ENCODE results near the gene FLII.

Gene FLII

GRCh38 chr17:18260332-18261145, 2.0 kb upstream of the FLII start, which contains the start of gene MIEF2 (continued):
- no peak for TF ChIP-seq ZNF311 (tag by site-specific recombination; IDR thresholded peaks at IDR 0.05; ENCODE audit: borderline replicate concordance)
- TF ChIP-seq, protein P1, sequence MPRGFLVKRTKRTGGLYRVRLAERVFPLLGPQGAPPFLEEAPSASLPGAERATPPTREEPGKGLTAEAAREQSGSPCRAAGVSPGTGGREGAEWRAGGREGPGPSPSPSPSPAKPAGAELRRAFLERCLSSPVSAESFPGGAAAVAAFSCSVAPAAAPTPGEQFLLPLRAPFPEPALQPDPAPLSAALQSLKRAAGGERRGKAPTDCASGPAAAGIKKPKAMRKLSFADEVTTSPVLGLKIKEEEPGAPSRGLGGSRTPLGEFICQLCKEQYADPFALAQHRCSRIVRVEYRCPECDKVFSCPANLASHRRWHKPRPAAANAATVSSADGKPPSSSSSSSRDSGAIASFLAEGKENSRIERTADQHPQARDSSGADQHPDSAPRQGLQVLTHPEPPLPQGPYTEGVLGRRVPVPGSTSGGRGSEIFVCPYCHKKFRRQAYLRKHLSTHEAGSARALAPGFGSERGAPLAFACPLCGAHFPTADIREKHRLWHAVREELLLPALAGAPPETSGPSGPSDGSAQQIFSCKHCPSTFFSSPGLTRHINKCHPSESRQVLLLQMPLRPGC (tag by site-specific recombination; IDR thresholded peaks at IDR 0.05), result 0 out of 2 replicates have a peak, but pooled peaks have one; percentile 4
- no peak for TF ChIP-seq ZNF366 (tag by site-specific recombination; conservative IDR thresholded peaks at IDR 0.05)
- TF ChIP-seq SALL2 (tag by site-specific recombination; IDR thresholded peaks at IDR 0.05; ENCODE audit: borderline replicate concordance), result no peak
- peak; percentile 80 for TF ChIP-seq ZIC2 (tag by site-specific recombination; IDR thresholded peaks at IDR 0.05)
- TF ChIP-seq, protein P2, sequence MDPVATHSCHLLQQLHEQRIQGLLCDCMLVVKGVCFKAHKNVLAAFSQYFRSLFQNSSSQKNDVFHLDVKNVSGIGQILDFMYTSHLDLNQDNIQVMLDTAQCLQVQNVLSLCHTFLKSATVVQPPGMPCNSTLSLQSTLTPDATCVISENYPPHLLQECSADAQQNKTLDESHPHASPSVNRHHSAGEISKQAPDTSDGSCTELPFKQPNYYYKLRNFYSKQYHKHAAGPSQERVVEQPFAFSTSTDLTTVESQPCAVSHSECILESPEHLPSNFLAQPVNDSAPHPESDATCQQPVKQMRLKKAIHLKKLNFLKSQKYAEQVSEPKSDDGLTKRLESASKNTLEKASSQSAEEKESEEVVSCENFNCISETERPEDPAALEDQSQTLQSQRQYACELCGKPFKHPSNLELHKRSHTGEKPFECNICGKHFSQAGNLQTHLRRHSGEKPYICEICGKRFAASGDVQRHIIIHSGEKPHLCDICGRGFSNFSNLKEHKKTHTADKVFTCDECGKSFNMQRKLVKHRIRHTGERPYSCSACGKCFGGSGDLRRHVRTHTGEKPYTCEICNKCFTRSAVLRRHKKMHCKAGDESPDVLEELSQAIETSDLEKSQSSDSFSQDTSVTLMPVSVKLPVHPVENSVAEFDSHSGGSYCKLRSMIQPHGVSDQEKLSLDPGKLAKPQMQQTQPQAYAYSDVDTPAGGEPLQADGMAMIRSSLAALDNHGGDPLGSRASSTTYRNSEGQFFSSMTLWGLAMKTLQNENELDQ (tag by site-specific recombination; IDR thresholded peaks at IDR 0.05; ENCODE audit: low read depth), result no peak
- peak; percentile 71 for TF ChIP-seq KLF8 (tag by site-specific recombination; IDR thresholded peaks at IDR 0.05)
- no peak for TF ChIP-seq SETDB1 (IDR thresholded peaks at IDR 0.05; ENCODE audit: insufficient read length, low read length)
- TF ChIP-seq MZF1 (tag by site-specific recombination; IDR thresholded peaks at IDR 0.05; ENCODE audit: borderline replicate concordance), result no peak
- TF ChIP-seq, protein P3, sequence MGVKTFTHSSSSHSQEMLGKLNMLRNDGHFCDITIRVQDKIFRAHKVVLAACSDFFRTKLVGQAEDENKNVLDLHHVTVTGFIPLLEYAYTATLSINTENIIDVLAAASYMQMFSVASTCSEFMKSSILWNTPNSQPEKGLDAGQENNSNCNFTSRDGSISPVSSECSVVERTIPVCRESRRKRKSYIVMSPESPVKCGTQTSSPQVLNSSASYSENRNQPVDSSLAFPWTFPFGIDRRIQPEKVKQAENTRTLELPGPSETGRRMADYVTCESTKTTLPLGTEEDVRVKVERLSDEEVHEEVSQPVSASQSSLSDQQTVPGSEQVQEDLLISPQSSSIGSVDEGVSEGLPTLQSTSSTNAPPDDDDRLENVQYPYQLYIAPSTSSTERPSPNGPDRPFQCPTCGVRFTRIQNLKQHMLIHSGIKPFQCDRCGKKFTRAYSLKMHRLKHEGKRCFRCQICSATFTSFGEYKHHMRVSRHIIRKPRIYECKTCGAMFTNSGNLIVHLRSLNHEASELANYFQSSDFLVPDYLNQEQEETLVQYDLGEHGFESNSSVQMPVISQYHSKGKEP (tag by site-specific recombination; IDR thresholded peaks at IDR 0.05), result no peak
- TF ChIP-seq ZNF707 (tag by site-specific recombination; IDR thresholded peaks at IDR 0.05), result no peak
- TF ChIP-seq ZNF169 (tag by site-specific recombination; IDR thresholded peaks at IDR 0.05), result no peak
- TF ChIP-seq ZSCAN23 (tag by site-specific recombination; IDR thresholded peaks at IDR 0.05), result no peak
- TF ChIP-seq ZNF777 (tag by site-specific recombination; IDR thresholded peaks at IDR 0.05; ENCODE audit: borderline replicate concordance), result peak; percentile 90; the same call in 1 of the 2 replicates
- TF ChIP-seq ZNF621 (tag by site-specific recombination; IDR thresholded peaks at IDR 0.05), result no peak
- peak; percentile 100 for TF ChIP-seq ZBTB20 (tag by site-specific recombination; IDR thresholded peaks at IDR 0.05)
- no peak for TF ChIP-seq ZBTB1 (tag by site-specific recombination; IDR thresholded peaks at IDR 0.05)
- TF ChIP-seq KLF1 (tag by site-specific recombination; IDR thresholded peaks at IDR 0.05), result peak; percentile 86
- TF ChIP-seq ZNF555 (tag by site-specific recombination; conservative IDR thresholded peaks at IDR 0.05), result no peak
- 0 out of 2 replicates have a peak, but pooled peaks have one; percentile 13 for TF ChIP-seq WT1 (tag by site-specific recombination; IDR thresholded peaks at IDR 0.05)
- peak; percentile 89 for TF ChIP-seq ZBTB26 (tag by site-specific recombination; optimal IDR thresholded peaks at IDR 0.05)
- TF ChIP-seq ZNF704 (tag by site-specific recombination; IDR thresholded peaks at IDR 0.05), result no peak
- TF ChIP-seq ZFP37 (tag by site-specific recombination; IDR thresholded peaks at IDR 0.05), result peak; percentile 60; the same call in 1 of the 2 replicates
- TF ChIP-seq ZNF561 (tag by site-specific recombination; IDR thresholded peaks at IDR 0.05; ENCODE audit: borderline replicate concordance), result 0 out of 2 replicates have a peak, but pooled peaks have one; percentile 68
- TF ChIP-seq, protein P4, sequence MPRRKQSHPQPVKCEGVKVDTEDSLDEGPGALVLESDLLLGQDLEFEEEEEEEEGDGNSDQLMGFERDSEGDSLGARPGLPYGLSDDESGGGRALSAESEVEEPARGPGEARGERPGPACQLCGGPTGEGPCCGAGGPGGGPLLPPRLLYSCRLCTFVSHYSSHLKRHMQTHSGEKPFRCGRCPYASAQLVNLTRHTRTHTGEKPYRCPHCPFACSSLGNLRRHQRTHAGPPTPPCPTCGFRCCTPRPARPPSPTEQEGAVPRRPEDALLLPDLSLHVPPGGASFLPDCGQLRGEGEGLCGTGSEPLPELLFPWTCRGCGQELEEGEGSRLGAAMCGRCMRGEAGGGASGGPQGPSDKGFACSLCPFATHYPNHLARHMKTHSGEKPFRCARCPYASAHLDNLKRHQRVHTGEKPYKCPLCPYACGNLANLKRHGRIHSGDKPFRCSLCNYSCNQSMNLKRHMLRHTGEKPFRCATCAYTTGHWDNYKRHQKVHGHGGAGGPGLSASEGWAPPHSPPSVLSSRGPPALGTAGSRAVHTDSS (tag by site-specific recombination; IDR thresholded peaks at IDR 0.05), result no peak
- TF ChIP-seq ZNF843 (tag by site-specific recombination; IDR thresholded peaks at IDR 0.05), result no peak; the same call in 1 of the 2 replicates
- TF ChIP-seq ZBTB21 (tag by site-specific recombination; IDR thresholded peaks at IDR 0.05), result no peak
- no peak; the same call in none of the 2 replicates for TF ChIP-seq KLF17 (tag by site-specific recombination; IDR thresholded peaks at IDR 0.05)
- TF ChIP-seq ZNF530 (tag by site-specific recombination; IDR thresholded peaks at IDR 0.05; ENCODE audit: low read depth), result no peak

Measured in HEK293 (cell line).